Mesodermal cell (in vitro differentiated cells): ENCODE measurements around the gene CDH18.

ENCODE experiments used
- H3K27ac ChIP-seq: 2 replicates; pipeline ENCODE4 v1.7.0; 2013; ENCODE audit warnings: mild to moderate bottlenecking, low read depth, low read length, moderate library complexity; ENCODE audit not compliant: severe bottlenecking
- H3K36me3 ChIP-seq: 2 replicates; pipeline ENCODE4 v1.7.1; 2013; ENCODE audit warnings: mild to moderate bottlenecking, low read length, moderate library complexity; ENCODE audit not compliant: control insufficient read depth, insufficient read depth
- H3K4me1 ChIP-seq: one replicate; pipeline ENCODE4 v1.7.1; 2013; ENCODE audit warnings: mild to moderate bottlenecking, low read length; ENCODE audit not compliant: insufficient read depth, control insufficient read depth, poor library complexity, severe bottlenecking
- H3K4me3 ChIP-seq: 2 replicates; pipeline ENCODE4 v1.7.0; 2013; ENCODE audit warnings: low read length, control low read depth, mild to moderate bottlenecking; ENCODE audit not compliant: insufficient read depth, poor library complexity, severe bottlenecking; ENCODE audit errors: extremely low read depth
- H3K9me3 ChIP-seq: 2 replicates; pipeline ENCODE4 v1.7.1; 2013; ENCODE audit warnings: mild to moderate bottlenecking, low read length, moderate library complexity; ENCODE audit not compliant: control insufficient read depth
- WGBS, 2 experiments: methylation state at CpG; one replicate each; pipeline ENCODE4 v1.1.5; 2013; ENCODE audit warnings: missing lambda C conversion rate in 2 of 2; ENCODE audit not compliant: insufficient coverage in 2 of 2; 5-methylcytosine and 5-hydroxymethylcytosine counted together

Gene CDH18

GRCh38 chr5:19615071-19615470, 372.9 kb downstream of the CDH18 start:
- Histone ChIP-seq H3K36me3 (no peaks in the 10 kb centered on the region), H3K4me3 (no peak overlapping the region), H3K4me1 (no peaks in the 10 kb centered on the region), H3K27ac (no peak overlapping the region), H3K9me3 (no peaks in the 10 kb centered on the region)
- 71% methylated on average over 1 of the region's 4 CpGs; no CpG with 5 or more reads in 1 of the 2 experiments for WGBS, 2 experiments

DNA sequence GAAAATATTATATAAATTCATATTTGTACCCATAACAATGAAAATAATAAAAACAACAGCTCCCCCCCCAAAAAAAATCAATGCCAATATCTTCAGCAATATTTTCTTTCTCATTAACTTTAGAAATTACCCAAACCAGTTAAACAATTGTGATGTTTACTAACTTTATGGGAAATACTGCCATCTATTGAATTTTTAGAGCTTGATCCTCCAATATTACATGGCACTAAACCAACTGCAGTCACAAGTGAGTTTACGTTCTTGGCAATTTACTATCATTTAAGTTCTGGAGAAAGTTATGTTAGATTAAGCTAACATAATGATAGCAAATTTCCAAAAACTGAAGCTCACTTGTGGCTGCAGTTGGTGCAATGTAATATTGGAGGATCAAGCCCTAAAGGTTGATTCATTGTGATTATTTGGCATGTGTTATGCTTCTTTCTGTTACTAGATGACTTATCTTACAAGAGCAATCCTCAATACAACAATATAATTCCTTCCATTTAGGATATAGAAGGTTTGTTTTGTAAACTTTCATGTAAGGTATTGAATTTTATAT, 379.5 kb downstream of the CDH18 start:
- WGBS, 2 experiments, result no CpG with 5 or more reads among the region's 1 CpG
- no peaks in the 10 kb centered on the region for H3K4me1 ChIP-seq
- no peaks in the 10 kb centered on the region for H3K36me3 ChIP-seq
- H3K4me3 ChIP-seq, result no peak overlapping the region
- H3K27ac ChIP-seq, result no peak overlapping the region
- H3K9me3 ChIP-seq, result no peaks in the 10 kb centered on the region

DNA sequence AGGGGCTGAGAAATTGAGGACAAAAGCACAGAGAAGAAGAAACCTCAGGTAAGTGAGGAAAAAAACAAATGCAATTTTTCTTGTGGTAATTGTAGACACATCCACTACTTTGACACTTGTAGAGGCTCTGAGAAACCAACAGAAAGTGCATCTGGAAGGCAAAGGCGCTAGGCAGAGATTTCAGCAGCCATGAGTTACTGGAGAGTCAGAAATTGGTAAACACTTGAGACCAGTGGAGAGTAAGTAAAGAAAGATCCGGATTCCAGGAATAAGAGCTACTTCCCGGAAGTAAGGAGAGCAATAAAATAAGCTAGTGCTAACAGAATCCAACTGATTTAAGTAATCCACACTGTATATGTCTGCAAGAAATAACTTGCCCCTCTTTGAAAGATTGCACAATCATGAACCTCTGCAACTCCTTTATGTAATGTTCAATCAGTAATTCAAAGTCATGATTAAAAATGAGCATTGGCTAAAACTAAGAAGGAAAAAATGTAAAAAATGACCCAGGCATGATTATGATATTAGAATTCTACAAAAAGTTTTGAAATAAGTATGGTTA, 382.1 kb downstream of the CDH18 start:
- Histone ChIP-seq H3K4me3 (no peak overlapping the region), H3K4me1 (no peaks in the 10 kb centered on the region), H3K9me3 (no peaks in the 10 kb centered on the region), H3K36me3 (no peaks in the 10 kb centered on the region), H3K27ac (no peak overlapping the region)
- WGBS, 2 experiments, result 93 to 100% methylated on average over 1 to 3 of the region's 3 CpGs

GRCh38 chr5:19584131-19584530, 403.9 kb downstream of the CDH18 start:
- H3K36me3 ChIP-seq, result no peaks in the 10 kb centered on the region
- no peak overlapping the region for H3K27ac ChIP-seq
- no peaks in the 10 kb centered on the region for H3K9me3 ChIP-seq
- H3K4me3 ChIP-seq, result no peak overlapping the region
- no peaks in the 10 kb centered on the region for H3K4me1 ChIP-seq
- WGBS, 2 experiments, result 80 to 83% methylated on average over 2 of the region's 2 CpGs

- Histone ChIP-seq H3K27ac (no peak overlapping the region), H3K4me3 (no peak overlapping the region), H3K36me3 (no peaks in the 10 kb centered on the region), H3K4me1 (no peaks in the 10 kb centered on the region), H3K9me3 (no peaks in the 10 kb centered on the region)
- 90 to 92% methylated on average over 2 to 3 of the region's 3 CpGs for WGBS, 2 experiments
Measured at GRCh38 chr5:19577882-19578281, 410.1 kb downstream of the CDH18 start.

DNA sequence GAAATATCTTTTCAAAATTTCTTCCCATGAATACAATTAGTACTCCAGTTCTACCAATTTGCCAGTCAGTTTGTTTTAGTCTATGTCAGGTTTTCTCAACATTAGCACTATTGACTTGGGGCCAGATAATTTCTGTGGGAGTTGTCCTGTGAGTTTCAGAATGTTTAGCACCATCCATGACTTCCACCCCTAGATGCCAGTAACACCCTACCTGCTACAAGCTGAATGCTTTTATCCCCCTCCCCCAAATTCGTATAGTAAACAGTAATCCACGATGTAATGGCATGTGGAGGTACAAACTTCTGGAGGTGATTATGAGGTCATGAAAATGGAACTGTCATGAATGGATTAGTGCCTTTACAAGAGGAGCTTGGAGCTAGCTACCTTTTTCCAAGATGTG, 420.0 kb downstream of the CDH18 start:
- H3K9me3 ChIP-seq, result peaks cover 5% of the 10 kb centered on the region
- 78 to 80% methylated on average over 1 of the region's 2 CpGs for WGBS, 2 experiments
- H3K27ac ChIP-seq, result no peak overlapping the region
- no peaks in the 10 kb centered on the region for H3K4me1 ChIP-seq
- no peaks in the 10 kb centered on the region for H3K36me3 ChIP-seq
- H3K4me3 ChIP-seq, result no peak overlapping the region

DNA sequence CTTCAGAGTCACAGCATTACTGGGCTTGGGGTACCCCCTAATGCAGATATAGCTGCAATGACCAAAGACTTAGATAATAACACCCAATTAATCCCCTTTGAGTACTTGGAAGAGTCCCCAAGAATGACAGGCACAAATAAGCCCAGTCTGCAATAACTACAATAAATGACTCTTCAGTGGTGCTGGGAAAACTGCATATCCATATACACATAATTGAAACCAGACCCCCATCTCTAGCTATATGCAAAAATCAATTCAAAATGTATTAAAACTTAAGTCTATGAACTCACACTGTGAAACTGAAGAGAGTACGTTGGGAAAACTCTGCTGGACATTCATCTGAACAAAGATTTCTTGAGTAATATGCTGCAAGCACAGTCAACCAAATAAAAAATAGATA, 422.5 kb downstream of the CDH18 start:
- no peaks in the 10 kb centered on the region for H3K36me3 ChIP-seq
- H3K9me3 ChIP-seq, result peaks cover 5% of the 10 kb centered on the region
- no peak overlapping the region for H3K27ac ChIP-seq
- 90% methylated on average over 1 of the region's 1 CpG; no CpG with 5 or more reads in 1 of the 2 experiments for WGBS, 2 experiments
- H3K4me1 ChIP-seq, result no peaks in the 10 kb centered on the region
- H3K4me3 ChIP-seq, result no peak overlapping the region

DNA sequence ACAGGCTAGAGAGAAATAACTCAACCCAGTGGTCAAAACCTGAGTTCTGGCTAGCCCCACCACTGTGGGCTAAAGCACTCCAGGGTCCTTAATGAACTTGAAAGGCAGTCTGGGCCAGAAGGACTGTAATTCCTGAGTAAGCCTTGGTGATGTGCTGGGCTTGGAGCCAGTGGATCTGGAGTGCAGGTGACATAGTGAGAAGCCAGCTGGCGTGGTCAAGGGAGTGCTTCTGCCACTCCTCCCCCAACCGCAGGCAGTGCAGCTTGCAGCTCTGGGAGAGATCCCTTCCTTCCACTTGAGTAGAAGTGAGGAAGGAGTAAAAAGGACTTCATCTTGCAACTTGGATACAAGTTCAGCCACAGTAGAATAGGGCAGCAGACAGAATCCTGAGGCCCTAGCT, 424.0 kb downstream of the CDH18 start:
- no peaks in the 10 kb centered on the region for H3K36me3 ChIP-seq
- no peak overlapping the region for H3K27ac ChIP-seq
- peaks cover 5% of the 10 kb centered on the region for H3K9me3 ChIP-seq
- WGBS, 2 experiments, result 83% methylated on average over 1 of the region's 2 CpGs; no CpG with 5 or more reads in 1 of the 2 experiments
- H3K4me1 ChIP-seq, result no peaks in the 10 kb centered on the region
- no peak overlapping the region for H3K4me3 ChIP-seq

- Histone ChIP-seq H3K4me1 (no peaks in the 10 kb centered on the region), H3K4me3 (no peak overlapping the region), H3K9me3 (no peaks in the 10 kb centered on the region), H3K27ac (no peak overlapping the region), H3K36me3 (no peaks in the 10 kb centered on the region)
Measured at GRCh38 chr5:19555876-19556275, 432.1 kb downstream of the CDH18 start.

GRCh38 chr5:19555436-19555835, 432.6 kb downstream of the CDH18 start:
- Histone ChIP-seq H3K4me1 (no peaks in the 10 kb centered on the region), H3K36me3 (no peaks in the 10 kb centered on the region), H3K4me3 (no peak overlapping the region), H3K9me3 (no peaks in the 10 kb centered on the region), H3K27ac (no peak overlapping the region)
- 100% methylated on average over 2 of the region's 3 CpGs; no CpG with 5 or more reads in 1 of the 2 experiments for WGBS, 2 experiments

GRCh38 chr5:19554524-19554923, 433.5 kb downstream of the CDH18 start:
- Histone ChIP-seq H3K4me1 (no peaks in the 10 kb centered on the region), H3K9me3 (no peaks in the 10 kb centered on the region), H3K4me3 (no peak overlapping the region), H3K27ac (no peak overlapping the region), H3K36me3 (no peaks in the 10 kb centered on the region)
- WGBS, 2 experiments, result no CpG with 5 or more reads among the region's 1 CpG
